G401 (cell line): ENCODE measurements around the gene TNRC6B. TPM values are rescaled to one million over a fixed set of nuclear protein-coding genes. Genes with fewer than 3 reads are reported as not detected.
"Not testable (repeated sequence)": the region's sequence is repeated elsewhere in the genome, so short reads cannot be mapped to it uniquely, and the experiment has no call there.

ENCODE experiments used
- DNase-seq: peaks from one replicate; pipeline ENCODE4 v3.0.0-alpha.2; 2015; ENCODE audit warnings: low spot score
- in situ Hi-C: cut with HindIII; loops from 2 replicates; pipeline ENCODE4 v1.10.0; 2016; ENCODE audit warnings: low sequenced_read_pairs, mixed read lengths
- total RNA-seq: library from RNA; depleted of rRNA; stranded (reverse); fragments of >200 nt; shearing (Covaris generic); gene quantifications from 2 replicates; pipeline ENCODE4 v1.2.3, GENCODE V29; 2014

TNRC6B gene
- total RNA-seq, 1 experiment from 2014 or later: 11.1 TPM

GRCh38 chr22:40308999-40309573 is 131.4 kb downstream of the TNRC6B start:
- no peak for DNase-seq
- in situ Hi-C loops: no loop called here

DNA sequence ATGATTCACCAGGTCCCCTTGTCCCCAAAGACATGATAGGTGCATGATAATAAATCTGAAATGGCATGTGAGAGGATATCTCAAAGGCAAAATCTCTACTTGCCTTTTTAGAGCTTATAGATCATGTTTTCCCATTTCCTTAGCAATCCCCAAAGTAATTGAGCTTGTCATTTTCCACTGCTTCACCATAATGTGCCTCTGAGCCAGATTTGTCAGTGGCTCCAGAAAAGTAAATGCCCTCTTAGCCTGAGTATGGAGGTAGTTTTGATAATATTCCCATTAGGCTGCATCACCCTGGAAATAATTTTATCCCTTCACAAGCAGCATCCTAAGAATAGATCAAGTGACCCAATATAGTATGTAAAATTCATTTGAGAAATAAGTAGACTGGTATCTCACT is 131.9 kb downstream of the TNRC6B start:
- in situ Hi-C loops: no loop called here
- no peak for DNase-seq

DNA sequence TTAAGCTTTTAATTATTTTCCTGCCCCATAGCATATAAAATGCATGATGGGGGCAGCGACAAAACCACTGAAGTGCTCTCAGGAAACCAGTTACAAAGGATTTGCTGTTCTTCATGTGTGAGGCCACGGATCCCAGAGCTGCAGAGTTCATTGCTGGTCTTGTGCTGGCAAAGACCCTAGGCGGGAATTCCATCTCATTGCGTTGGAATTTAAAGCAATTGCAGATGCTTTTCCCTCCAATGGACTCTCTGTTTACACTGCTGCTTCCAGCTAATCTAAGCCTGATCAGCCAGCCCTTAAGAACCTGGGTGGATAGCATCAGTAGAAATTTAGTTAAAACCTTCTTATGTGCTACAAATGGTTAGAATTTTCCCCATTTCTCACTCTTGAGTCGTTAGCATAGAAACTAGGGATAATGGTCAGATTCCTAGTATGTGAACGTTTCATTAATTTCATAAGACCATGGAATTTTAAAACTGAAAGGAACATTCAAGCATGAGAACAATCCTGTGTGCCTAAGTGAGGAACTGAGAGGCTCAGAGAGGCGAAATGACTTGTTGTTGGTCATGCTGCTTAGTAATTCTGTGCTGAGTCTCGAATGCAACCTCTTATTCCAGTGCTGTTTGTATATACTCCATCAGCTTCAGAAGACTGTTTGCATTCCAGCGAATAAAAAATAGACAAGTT is 132.5 kb downstream of the TNRC6B start:
- no peak for DNase-seq

DNA sequence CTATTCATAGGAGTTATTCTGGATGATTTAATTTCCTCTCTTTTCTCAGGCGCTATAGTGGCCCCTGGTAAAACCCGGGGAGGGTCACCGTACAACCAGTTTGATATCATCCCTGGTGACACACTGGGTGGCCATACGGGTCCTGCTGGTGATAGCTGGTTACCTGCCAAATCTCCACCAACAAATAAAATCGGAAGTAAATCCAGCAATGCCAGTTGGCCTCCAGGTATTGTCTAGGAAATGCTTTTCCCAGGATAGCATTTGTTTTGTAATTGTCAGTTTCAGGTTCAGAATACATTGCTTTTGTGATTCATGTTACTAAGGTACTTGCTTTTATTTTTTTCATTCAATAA is 133.0 kb downstream of the TNRC6B start:
- peak; percentile 73 for DNase-seq
- in situ Hi-C loops: no loop called here

More for the DNA sequence above, 132.5 kb downstream of the TNRC6B start:
- in situ Hi-C loops: no loop called here

- in situ Hi-C loops, DNase-seq: not testable (repeated sequence)
These were observed 133.9 kb downstream of the TNRC6B start for GRCh38 chr22:40311646-40312045.

GRCh38 chr22:40312050-40312449 is 134.3 kb downstream of the TNRC6B start:
- DNase-seq: no peak
- in situ Hi-C loops: no loop called here

DNA sequence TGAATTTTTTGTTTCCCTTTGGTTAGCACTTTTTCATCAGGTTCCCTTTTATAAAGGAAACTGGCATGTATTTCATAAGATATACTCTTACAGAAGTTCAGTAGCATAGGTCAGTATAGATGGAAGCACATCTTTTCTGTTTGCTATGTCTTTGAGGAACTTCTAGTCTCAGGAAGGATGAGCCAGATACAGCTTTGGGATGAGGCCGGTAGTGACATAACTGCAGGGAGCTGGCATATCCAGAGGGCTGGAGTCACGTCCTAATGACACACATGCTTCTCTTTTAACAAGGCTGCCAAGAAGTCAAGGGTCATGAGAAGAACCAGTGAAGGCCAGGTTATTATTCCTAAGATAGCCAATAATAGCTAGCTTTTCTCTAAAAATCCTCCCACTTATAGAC is 135.3 kb downstream of the TNRC6B start:
- in situ Hi-C loops: no loop called here
- no peak for DNase-seq

GRCh38 chr22:40314041-40314440 is 136.3 kb downstream of the TNRC6B start:
- in situ Hi-C loops: no loop called here
- no peak for DNase-seq

DNA sequence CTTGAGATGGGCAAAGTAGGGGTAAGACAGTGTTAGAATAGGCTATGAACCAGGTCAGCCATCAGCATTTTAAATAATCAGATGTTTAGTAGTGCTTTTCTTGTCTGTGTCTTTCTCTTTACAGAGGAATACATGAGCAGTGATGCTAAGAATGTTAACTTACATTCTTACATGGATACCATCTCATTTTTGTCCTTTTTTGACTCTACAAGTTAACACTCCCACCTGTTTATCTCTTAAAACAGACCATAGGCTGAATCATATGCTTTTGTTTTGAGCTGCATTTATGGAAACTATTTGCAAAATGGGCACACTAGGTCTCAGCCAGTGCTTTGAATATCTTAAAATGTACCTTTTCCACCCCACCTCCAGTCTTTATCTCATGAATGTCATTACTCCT is 143.0 kb downstream of the TNRC6B start:
- DNase-seq: no peak
- in situ Hi-C loops: no loop called here

- in situ Hi-C loops: no loop called here
- no peak for DNase-seq
These were observed 144.3 kb downstream of the TNRC6B start for GRCh38 chr22:40322021-40322420.

DNA sequence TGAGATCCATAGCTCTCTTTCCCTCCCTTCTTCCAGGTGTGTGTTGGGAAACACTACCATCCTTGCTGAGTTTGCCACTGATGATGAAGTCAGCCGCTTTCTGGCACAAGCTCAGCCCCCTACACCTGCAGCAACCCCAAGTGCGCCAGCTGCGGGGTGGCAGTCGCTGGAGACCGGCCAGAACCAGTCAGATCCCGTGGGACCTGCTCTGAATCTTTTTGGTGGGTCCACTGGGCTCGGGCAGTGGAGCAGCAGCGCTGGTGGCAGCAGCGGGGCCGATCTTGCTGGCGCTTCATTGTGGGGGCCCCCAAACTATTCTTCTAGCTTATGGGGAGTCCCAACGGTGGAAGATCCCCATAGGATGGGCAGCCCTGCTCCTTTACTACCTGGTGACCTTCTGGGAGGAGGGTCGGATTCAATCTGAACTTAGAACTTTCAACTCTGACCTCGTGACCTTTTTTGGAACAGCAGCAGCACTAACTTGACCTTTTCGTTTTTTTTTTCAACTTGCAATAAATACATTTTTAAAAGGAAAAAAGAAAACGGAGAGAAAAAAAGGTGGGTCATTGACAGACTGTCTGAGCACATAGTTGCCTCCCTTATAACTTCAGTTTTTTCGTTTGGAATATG is 145.2 kb downstream of the TNRC6B start:
- in situ Hi-C loops: no loop called here
- no peak for DNase-seq

- in situ Hi-C loops: no loop called here
- DNase-seq: no peak
These were observed 146.0 kb downstream of the TNRC6B start for GRCh38 chr22:40323681-40324171.

GRCh38 chr22:40324468-40325305 is 147.0 kb downstream of the TNRC6B start:
- DNase-seq: no peak
- in situ Hi-C loops: no loop called here

DNA sequence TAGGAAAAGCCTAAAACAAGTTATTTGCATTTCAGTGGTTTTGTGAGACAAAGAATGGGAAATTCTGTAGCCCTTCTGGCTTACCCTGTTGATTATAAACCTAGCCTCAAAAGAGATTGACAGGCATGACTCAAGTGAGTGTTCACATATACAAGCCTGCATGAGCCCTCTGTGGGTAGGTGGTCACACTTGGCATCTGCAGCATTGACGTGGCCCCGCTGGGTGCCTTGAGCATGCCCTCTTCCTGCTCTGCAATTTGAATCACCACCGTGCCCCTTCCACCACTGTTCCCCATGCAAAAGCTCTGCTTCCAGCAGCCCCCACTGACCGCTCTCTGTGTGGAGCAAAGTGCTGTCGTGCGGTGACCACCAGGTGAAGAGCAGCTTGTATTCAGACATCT is 147.6 kb downstream of the TNRC6B start:
- DNase-seq: no peak
- in situ Hi-C loops: no loop called here

DNA sequence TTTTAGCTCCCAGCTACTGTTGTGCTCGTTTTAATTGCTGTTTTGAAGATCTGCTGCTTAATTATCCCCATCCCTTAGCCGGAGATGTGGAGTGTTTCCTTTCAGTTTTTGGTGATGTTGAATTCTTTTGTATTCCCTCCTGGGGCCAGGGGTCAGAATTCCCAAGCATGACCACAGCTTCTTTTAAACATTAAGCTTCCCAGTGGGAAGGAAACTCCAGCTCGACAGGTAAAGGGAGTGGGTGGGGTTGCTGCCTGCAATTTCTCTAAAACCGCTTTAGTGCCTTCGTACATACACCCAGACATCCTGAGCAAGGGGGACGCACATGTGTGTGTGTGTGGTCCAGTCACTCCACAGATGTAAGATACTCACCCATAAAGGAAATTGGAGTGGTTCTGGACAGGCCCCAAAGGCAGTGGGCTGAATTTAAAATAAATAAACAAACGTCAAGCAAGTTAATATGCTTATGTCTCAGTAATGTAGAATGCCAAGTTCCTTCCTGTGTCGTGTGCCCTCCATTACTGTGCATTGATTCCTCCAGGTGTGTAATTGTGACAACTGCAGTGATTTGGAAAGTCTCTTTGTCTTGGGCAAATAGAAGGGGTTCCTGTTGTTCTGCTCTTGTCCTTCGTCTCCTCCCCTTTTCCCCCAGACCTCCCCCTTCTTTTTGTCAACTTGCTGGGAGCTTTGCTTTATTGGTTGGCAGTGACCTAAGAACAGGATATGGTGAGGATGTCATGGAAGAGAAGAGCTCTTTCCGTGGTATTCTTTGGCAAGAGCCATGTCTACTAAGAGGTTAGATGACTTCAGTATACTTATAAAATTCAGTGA is 149.4 kb downstream of the TNRC6B start:
- DNase-seq: no peak
- in situ Hi-C loops: no loop called here

- DNase-seq: no peak
- in situ Hi-C loops: no loop called here
These were observed 151.1 kb downstream of the TNRC6B start for GRCh38 chr22:40328546-40329456.

- no peak for DNase-seq
- in situ Hi-C loops: no loop called here
These were observed 151.7 kb downstream of the TNRC6B start for GRCh38 chr22:40329466-40329865.

DNA sequence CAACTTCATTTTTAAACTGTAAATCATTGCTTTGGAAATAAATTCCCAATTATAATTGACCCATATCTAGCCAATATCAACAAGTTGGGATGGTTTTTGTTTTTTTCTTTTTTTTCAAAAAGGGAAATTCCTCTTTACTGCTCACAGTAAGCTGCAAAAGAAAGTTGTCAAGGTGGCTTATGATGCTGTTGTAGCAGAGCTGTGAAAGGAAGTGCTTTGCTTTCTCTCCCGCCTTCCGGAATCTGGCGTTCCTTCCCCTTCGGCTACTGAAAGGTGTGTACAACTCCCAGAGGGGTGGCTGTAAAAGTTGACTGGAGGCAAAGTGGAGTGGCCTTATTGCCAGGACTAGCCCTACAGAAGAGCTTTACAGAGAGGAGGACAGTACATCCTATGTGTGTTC is 152.4 kb downstream of the TNRC6B start:
- in situ Hi-C loops: no loop called here
- DNase-seq: no peak
